ENCODE data around the gene HYAL4. TPM values are rescaled to one million over a fixed set of nuclear protein-coding genes. Genes with fewer than 3 reads are reported as not detected.
A peak's percentile ranks its signal among the peaks of the same experiment; 100 is the strongest.

Gene HYAL4
- total and polyA plus RNA-seq, 2 experiments from 2014 or later = 0.07 TPM; not detected in 1

- TF ChIP-seq EZH2 (IDR thresholded peaks at IDR 0.05; ENCODE audit: borderline replicate concordance) (no peak), CTCF (IDR thresholded peaks at IDR 0.05; ENCODE audit: poor library complexity) (peak; percentile 66)
- no peaks in the 10 kb centered on the region for H4K20me1 ChIP-seq (ENCODE audit: insufficient read depth, poor library complexity, severe bottlenecking)
- H3K36me3 ChIP-seq (replicated peaks; ENCODE audit: insufficient read depth, low read depth) = no peaks in the 10 kb centered on the region
- WGBS (ENCODE audit: low lambda C conversion rate, missing lambda C conversion rate) = 26% methylated on average over 3 of the region's 3 CpGs
- peaks cover 19% of the 10 kb centered on the region for H3K4me1 ChIP-seq (ENCODE audit: insufficient read depth)
- no peaks in the 10 kb centered on the region for H3K9me3 ChIP-seq (ENCODE audit: low read depth)
- no peaks in the 10 kb centered on the region for H3K27me3 ChIP-seq
- H3K9me2 ChIP-seq (replicated peaks; ENCODE audit: insufficient read depth) = no peaks in the 10 kb centered on the region
- no peak overlapping the region for H3K4me3 ChIP-seq
- no peak overlapping the region for H3K4me2 ChIP-seq
- peak; percentile 81 for DNase-seq (ENCODE audit: low spot score)
- H3K79me2 ChIP-seq = no peaks in the 10 kb centered on the region
- H3K27ac ChIP-seq = peak overlapping the region; percentile 85
- H2AFZ ChIP-seq = no peak overlapping the region
Measured at GRCh38 chr7:123865517-123866117, 20.6 kb downstream of the HYAL4 start.

- TF ChIP-seq EZH2phosphoT487 (IDR thresholded peaks at IDR 0.05; ENCODE audit: low read depth, severe bottlenecking, unreplicated experiment) (no peak), CTCF (IDR thresholded peaks at IDR 0.05; ENCODE audit: poor library complexity) (no peak), EZH2 (IDR thresholded peaks at IDR 0.05; ENCODE audit: borderline replicate concordance) (no peak)
- DNase-seq (ENCODE audit: low spot score) = no peak
- no peaks in the 10 kb centered on the region for H3K79me2 ChIP-seq
- peaks cover 19% of the 10 kb centered on the region for H3K4me1 ChIP-seq (ENCODE audit: insufficient read depth)
- H3K9me3 ChIP-seq (ENCODE audit: low read depth) = no peaks in the 10 kb centered on the region
- H3K4me3 ChIP-seq = no peak overlapping the region
- no peaks in the 10 kb centered on the region for H3K36me3 ChIP-seq (replicated peaks; ENCODE audit: insufficient read depth, low read depth)
- H3K4me2 ChIP-seq = no peak overlapping the region
- H3K9me2 ChIP-seq (replicated peaks; ENCODE audit: insufficient read depth) = no peaks in the 10 kb centered on the region
- H3K27me3 ChIP-seq = no peaks in the 10 kb centered on the region
- 100% methylated on average over 1 of the region's 1 CpG for WGBS (ENCODE audit: low lambda C conversion rate, missing lambda C conversion rate)
- H3K27ac ChIP-seq = no peak overlapping the region
- H4K20me1 ChIP-seq (ENCODE audit: insufficient read depth, poor library complexity, severe bottlenecking) = no peaks in the 10 kb centered on the region
- no peak overlapping the region for H2AFZ ChIP-seq
Measured at GRCh38 chr7:123867225-123867624, 22.3 kb downstream of the HYAL4 start.

- TF ChIP-seq CTCF (IDR thresholded peaks at IDR 0.05; ENCODE audit: poor library complexity) (peak; percentile 61), EZH2phosphoT487 (IDR thresholded peaks at IDR 0.05; ENCODE audit: low read depth, severe bottlenecking, unreplicated experiment) (no peak)
Measured at GRCh38 chr7:123871998-123872867, 27.3 kb downstream of the HYAL4 start.

More at GRCh38 chr7:123871998-123872867, 27.3 kb downstream of the HYAL4 start:
- 13% methylated on average over 7 of the region's 7 CpGs for WGBS (ENCODE audit: low lambda C conversion rate, missing lambda C conversion rate)
- Histone ChIP-seq H3K9me3 (ENCODE audit: low read depth) (no peaks in the 10 kb centered on the region), H3K27ac (no peak overlapping the region), H3K79me2 (no peaks in the 10 kb centered on the region), H3K36me3 (replicated peaks; ENCODE audit: insufficient read depth, low read depth) (no peaks in the 10 kb centered on the region), H3K4me1 (ENCODE audit: insufficient read depth) (no peaks in the 10 kb centered on the region), H3K4me2 (peak overlapping the region; percentile 47), H2AFZ (no peak overlapping the region), H3K9me2 (replicated peaks; ENCODE audit: insufficient read depth) (no peaks in the 10 kb centered on the region), H3K4me3 (no peak overlapping the region), H4K20me1 (ENCODE audit: insufficient read depth, poor library complexity, severe bottlenecking) (no peaks in the 10 kb centered on the region), H3K27me3 (no peaks in the 10 kb centered on the region)
- peak; percentile 77 for DNase-seq (ENCODE audit: low spot score)

Measured in hepatocyte (in vitro differentiated cells).